ENCODE measurements around the gene CBARP.

DNA sequence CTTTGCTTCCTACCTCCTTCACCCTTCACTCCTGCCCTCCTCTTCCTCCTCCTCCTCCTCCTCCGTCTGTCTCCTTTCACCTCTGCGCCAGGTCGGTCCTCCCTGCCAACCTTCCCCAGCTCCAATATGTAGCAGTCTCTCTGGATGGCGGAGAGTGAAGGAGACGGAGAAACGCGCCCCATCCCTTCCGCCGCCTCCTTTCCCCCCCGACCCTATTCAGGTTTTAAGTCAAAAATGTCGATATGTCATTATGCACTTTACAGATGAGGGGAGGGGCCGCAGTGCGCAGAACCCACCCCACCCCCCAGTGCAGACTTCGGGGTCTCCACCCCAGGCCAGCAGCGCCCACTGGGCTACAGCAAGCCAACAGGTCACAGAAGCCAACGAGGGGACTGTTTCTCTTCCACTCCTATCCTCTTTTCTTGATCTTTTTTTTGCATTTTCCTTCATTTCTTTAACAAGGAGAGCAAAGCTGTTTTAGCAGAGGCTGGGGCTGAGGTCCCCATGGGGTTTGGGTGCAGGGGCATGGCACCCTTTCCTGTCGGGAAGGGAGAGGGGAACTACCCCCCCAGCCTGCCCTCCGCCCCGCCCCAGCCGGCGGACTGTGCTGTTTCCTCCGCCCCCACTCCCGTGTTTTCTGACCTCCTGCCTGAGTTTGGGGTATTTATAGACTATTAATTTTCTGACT lies 19.8 kb upstream of the CBARP start:
- TF ChIP-seq, protein P1, sequence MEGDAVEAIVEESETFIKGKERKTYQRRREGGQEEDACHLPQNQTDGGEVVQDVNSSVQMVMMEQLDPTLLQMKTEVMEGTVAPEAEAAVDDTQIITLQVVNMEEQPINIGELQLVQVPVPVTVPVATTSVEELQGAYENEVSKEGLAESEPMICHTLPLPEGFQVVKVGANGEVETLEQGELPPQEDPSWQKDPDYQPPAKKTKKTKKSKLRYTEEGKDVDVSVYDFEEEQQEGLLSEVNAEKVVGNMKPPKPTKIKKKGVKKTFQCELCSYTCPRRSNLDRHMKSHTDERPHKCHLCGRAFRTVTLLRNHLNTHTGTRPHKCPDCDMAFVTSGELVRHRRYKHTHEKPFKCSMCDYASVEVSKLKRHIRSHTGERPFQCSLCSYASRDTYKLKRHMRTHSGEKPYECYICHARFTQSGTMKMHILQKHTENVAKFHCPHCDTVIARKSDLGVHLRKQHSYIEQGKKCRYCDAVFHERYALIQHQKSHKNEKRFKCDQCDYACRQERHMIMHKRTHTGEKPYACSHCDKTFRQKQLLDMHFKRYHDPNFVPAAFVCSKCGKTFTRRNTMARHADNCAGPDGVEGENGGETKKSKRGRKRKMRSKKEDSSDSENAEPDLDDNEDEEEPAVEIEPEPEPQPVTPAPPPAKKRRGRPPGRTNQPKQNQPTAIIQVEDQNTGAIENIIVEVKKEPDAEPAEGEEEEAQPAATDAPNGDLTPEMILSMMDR (IDR thresholded peaks at IDR 0.05) = no peak
- TF ChIP-seq POLR2A (IDR thresholded peaks at IDR 0.05) (no peak), EP300 (IDR thresholded peaks at IDR 0.05) (no peak)

Data from ovary (tissue), 3 donors.